ENCODE results near the gene ADGRV1.

ADGRV1 gene

DNA sequence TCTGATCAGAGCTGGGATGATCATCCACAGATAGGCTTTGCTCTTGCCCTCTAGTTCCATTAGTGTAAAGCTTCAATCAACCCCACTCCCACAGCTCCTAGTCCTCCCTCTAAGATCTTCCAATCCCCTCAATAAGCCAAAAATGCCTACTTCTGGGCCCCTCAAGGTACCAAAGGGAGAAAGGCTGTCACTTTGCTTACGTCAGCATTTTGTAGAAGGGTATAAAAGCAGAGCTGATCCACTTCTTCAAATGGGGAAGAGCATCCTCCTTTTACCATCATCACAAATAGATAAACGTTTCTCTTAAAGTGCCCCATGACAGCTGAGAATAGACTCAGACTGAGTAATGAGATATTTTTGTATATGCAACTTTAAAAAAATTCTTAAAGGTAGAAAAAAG, 13.1 kb upstream of the ADGRV1 start:
- H3K27ac ChIP-seq = no peak overlapping the region
- TF ChIP-seq ZFX (IDR thresholded peaks at IDR 0.05; ENCODE audit: borderline replicate concordance) = no peak

DNA sequence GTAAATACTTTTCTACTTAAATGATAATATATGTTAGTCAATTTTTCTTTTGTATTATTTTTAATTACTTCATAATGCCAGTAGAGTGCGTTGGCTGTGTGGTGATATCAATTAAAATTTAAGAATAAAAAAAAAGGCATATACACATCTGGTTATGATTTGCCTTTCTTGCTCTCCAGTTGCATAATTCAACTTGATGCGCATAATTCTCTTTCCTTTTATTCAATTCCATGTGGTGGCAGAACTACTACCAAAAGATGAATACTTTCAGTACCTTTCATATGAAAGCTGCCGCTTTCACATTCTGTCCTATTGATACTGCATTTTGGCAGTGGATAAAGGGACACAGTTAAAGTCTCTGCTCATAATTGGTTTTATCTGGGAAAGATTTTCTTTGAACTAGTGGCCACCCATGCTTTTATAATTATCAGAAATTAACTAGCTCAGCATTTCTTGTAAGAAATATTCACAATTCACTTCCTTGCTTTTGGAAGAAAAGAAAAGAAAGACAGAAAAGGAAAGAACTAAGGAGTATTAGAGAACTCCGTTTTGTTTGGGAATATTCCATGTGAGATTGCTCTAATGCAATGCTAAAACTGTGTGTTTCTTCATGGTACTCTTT, 12.3 kb upstream of the ADGRV1 start:
- TF ChIP-seq ZFX (IDR thresholded peaks at IDR 0.05; ENCODE audit: borderline replicate concordance) = no peak
- TF ChIP-seq, protein P1, sequence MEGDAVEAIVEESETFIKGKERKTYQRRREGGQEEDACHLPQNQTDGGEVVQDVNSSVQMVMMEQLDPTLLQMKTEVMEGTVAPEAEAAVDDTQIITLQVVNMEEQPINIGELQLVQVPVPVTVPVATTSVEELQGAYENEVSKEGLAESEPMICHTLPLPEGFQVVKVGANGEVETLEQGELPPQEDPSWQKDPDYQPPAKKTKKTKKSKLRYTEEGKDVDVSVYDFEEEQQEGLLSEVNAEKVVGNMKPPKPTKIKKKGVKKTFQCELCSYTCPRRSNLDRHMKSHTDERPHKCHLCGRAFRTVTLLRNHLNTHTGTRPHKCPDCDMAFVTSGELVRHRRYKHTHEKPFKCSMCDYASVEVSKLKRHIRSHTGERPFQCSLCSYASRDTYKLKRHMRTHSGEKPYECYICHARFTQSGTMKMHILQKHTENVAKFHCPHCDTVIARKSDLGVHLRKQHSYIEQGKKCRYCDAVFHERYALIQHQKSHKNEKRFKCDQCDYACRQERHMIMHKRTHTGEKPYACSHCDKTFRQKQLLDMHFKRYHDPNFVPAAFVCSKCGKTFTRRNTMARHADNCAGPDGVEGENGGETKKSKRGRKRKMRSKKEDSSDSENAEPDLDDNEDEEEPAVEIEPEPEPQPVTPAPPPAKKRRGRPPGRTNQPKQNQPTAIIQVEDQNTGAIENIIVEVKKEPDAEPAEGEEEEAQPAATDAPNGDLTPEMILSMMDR (IDR thresholded peaks at IDR 0.05) = no peak
- H3K27ac ChIP-seq = no peak overlapping the region

DNA sequence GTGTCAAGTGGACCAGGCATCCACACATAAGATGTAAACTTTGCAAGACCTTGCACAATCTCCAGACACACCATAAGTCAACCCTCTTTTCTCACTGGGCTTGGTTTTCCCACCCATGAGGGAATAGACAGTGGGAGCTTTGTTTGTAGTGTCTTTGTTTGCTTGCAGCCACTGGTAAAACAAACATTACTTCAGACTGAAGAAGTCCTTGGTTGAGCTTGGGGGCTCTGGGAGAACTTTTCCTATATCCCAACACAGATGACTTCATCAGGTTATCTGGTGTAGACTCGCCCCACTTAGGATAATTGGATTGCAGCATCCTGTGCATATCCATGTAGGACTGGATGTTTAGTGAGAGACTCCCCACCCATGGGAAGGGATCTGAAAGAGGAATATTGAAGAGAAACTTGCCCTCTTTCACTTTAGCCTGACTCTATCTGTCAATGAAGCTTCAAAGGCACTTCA, 11.5 kb upstream of the ADGRV1 start:
- TF ChIP-seq, protein P1 (IDR thresholded peaks at IDR 0.05) = no peak
- no peak for TF ChIP-seq ZFX (IDR thresholded peaks at IDR 0.05; ENCODE audit: borderline replicate concordance)
- no peak overlapping the region for H3K27ac ChIP-seq

DNA sequence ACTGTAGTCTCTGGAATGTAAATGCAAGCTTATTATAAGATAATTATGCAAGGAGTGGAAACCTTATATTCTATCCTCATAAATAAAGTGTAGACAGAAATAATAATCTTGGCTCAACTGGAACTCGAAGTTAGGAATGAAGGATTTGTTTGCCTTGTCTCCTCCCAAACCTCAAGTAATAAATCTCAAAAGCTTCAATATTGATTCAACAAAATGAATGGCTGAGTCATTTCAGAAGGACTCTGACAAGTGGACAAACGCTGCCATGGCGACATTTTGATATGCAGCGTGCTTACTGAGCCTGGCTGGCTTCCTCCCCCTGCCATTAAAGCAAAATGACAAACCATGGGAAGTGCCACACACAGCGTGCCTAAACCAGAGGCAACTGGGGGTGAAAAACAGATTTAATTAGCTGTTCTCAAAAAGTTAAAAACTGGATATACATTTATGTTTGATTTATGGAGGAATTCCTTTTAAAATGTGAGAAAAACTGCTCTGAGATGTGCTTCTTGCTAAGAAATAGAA, 10.5 kb upstream of the ADGRV1 start:
- no peak overlapping the region for H3K27ac ChIP-seq
- TF ChIP-seq ZFX (IDR thresholded peaks at IDR 0.05; ENCODE audit: borderline replicate concordance) = no peak

DNA sequence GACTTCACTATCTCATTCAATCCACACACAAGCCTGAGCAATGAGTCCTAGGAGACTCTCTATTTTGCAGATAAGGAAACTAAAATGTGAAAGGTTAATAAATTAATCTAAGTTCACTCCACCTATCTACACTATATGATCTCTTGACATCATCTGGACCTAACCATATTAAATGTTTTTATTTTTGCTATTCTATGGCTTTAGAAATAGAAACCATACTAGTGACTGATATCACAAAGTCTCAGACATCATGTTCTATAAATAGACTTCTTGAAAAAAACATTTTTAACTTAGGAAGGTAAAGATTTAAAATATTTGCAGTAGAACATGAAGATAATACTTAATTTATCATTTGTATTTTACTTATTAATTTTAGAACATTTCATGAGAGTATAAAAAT, 9.4 kb upstream of the ADGRV1 start:
- no peak overlapping the region for H3K27ac ChIP-seq
- TF ChIP-seq ZFX (IDR thresholded peaks at IDR 0.05; ENCODE audit: borderline replicate concordance) = no peak
- TF ChIP-seq, protein P1 (IDR thresholded peaks at IDR 0.05) = no peak

DNA sequence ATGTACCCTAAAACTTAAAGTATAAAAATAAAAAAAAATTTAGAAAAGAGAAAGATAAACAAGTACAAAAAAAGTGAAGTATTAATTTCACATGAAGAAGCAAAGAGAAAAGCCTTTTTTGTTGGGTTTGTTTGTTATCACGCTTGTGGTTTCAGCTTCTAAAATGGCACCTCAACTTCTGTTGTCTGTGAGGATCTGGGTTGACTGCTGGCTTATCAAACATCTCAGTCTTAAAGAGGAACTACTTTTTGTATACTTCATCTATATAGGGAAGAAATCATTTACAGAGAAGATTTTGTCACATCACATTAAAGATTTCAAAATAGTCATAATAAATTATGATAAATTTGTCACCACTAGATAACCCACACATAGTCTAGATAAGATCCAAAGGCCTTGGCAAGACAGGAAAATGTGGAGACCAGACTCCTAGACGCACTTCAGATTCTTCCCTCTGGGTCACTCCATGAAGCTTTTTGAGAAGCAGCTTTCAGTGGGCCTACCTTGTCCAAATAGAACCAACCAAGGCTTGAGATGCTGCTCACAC, 8.8 kb upstream of the ADGRV1 start:
- no peak for TF ChIP-seq ZFX (IDR thresholded peaks at IDR 0.05; ENCODE audit: borderline replicate concordance)
- TF ChIP-seq, protein P1 (IDR thresholded peaks at IDR 0.05) = no peak
- H3K27ac ChIP-seq = no peak overlapping the region

DNA sequence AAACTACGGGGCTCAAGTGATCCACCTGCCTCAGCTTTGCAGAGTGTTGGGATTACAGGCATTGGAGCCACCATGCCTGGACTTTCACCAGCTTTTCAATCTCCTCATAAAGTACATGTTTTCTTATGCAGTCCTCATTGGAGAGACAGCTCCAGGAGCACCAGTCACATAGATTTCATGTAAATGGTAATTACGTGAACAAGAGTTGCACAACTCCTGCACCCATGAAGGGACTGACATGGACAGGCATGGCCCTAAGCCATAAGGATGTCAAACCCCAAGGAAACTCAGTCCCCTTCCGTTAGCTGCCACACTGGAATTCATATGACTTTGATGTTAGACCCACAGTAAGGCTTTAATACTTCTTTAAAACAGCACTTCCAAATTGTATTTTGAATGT, 7.6 kb upstream of the ADGRV1 start:
- H3K27ac ChIP-seq = no peak overlapping the region
- TF ChIP-seq, protein P1 (IDR thresholded peaks at IDR 0.05) = no peak
- TF ChIP-seq ZFX (IDR thresholded peaks at IDR 0.05; ENCODE audit: borderline replicate concordance) = no peak

DNA sequence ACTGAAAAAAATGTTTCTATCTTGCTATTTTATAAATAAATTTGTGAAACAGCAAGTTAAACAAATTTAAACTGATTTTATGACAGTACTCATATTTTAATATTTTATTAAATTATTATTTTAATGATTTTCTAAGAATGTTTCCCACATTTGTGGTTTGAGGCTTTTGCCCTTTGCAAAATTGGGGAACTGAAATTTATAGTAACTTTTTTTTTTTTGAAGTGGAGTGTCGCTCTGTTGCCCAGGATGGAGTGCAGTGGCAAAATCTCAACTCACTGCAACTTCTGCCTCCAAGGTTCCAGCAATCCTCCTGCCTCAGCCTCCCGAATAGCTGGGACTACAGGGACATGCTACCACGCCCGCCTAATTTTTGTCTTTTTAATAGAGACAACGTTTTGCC, 7.2 kb upstream of the ADGRV1 start:
- TF ChIP-seq, protein P1 (IDR thresholded peaks at IDR 0.05) = no peak
- no peak for TF ChIP-seq ZFX (IDR thresholded peaks at IDR 0.05; ENCODE audit: borderline replicate concordance)
- no peak overlapping the region for H3K27ac ChIP-seq

Measured in 22Rv1 (cell line).